NT2/D1 (cell line): ENCODE measurements around the gene SDC1.
"Not testable (repeated sequence)": the region's sequence is repeated elsewhere in the genome, so short reads cannot be mapped to it uniquely, and the experiment has no call there.

Experiments used
- SUZ12 ChIP-seq: IDR thresholded peaks from 2 replicates; pipeline ENCODE4 v1.6.1; 2011; ENCODE audit not compliant: insufficient read length, insufficient read depth; ENCODE audit errors: extremely low read depth
- YY1 ChIP-seq: IDR thresholded peaks from 2 replicates; pipeline ENCODE4 v1.6.1; 2011; ENCODE audit not compliant: insufficient read length, insufficient read depth
- ZNF274 ChIP-seq: IDR thresholded peaks from 2 replicates; pipeline ENCODE4 v1.6.1; 2011; ENCODE audit warnings: mild to moderate bottlenecking, low read depth, low read length

- TF ChIP-seq SUZ12, YY1, ZNF274: not testable (repeated sequence)
Measured at GRCh38 chr2:20234597-20234996, 9.7 kb upstream of the SDC1 start.
